Rectal smooth muscle tissue (tissue), 1 donor: ENCODE results near the gene FAM217A.

Experiments used
- H3K27ac ChIP-seq: one replicate; pipeline ENCODE4 v1.7.0; 2013; ENCODE audit warnings: low read depth, low read length, inconsistent platforms
- H3K27me3 ChIP-seq: one replicate; pipeline ENCODE4 v1.7.0; 2013; ENCODE audit warnings: low read length; ENCODE audit not compliant: control insufficient read depth, insufficient read depth
- H3K36me3 ChIP-seq: one replicate; pipeline ENCODE4 v1.7.0; 2013; ENCODE audit warnings: low read length; ENCODE audit not compliant: control insufficient read depth, insufficient read depth
- H3K4me1 ChIP-seq: one replicate; pipeline ENCODE4 v1.7.0; 2013; ENCODE audit warnings: low read length; ENCODE audit not compliant: control insufficient read depth, insufficient read depth
- H3K4me3 ChIP-seq: one replicate; pipeline ENCODE4 v1.7.0; 2013; ENCODE audit warnings: low read length
- H3K9ac ChIP-seq: one replicate; pipeline ENCODE4 v1.7.0; 2013; ENCODE audit warnings: low read length

The FAM217A gene

DNA sequence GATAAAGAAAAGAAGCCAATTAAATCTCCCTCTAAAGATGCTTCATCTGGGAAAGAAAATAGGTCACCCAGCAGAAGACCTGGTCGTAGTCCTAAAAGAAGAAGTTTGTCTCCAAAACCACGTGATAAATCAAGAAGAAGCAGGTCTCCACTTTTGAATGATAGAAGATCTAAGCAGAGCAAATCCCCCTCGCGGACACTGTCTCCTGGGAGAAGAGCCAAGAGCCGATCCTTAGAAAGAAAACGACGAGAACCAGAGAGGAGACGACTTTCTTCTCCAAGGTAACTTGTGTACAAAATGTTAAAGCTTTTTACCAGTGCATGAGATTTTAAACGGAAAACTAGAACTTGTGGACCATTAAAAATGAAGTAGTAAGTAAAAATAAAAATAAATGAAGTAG is 46.5 kb downstream of the FAM217A start:
- no peaks in the 10 kb centered on the region for H3K27me3 ChIP-seq
- H3K27ac ChIP-seq: no peak overlapping the region
- peaks cover 3% of the 10 kb centered on the region for H3K36me3 ChIP-seq
- H3K4me1 ChIP-seq: no peaks in the 10 kb centered on the region
- H3K9ac ChIP-seq: no peak overlapping the region
- no peak overlapping the region for H3K4me3 ChIP-seq

GRCh38 chr6:4031442-4031841 is 47.5 kb downstream of the FAM217A start:
- no peaks in the 10 kb centered on the region for H3K4me1 ChIP-seq
- H3K9ac ChIP-seq: no peak overlapping the region
- no peak overlapping the region for H3K4me3 ChIP-seq
- no peak overlapping the region for H3K27ac ChIP-seq
- H3K36me3 ChIP-seq: no peaks in the 10 kb centered on the region
- H3K27me3 ChIP-seq: no peaks in the 10 kb centered on the region

GRCh38 chr6:4030669-4031068 is 48.3 kb downstream of the FAM217A start:
- no peaks in the 10 kb centered on the region for H3K36me3 ChIP-seq
- H3K4me1 ChIP-seq: no peaks in the 10 kb centered on the region
- H3K4me3 ChIP-seq: no peak overlapping the region
- no peaks in the 10 kb centered on the region for H3K27me3 ChIP-seq
- H3K27ac ChIP-seq: no peak overlapping the region
- H3K9ac ChIP-seq: no peak overlapping the region

DNA sequence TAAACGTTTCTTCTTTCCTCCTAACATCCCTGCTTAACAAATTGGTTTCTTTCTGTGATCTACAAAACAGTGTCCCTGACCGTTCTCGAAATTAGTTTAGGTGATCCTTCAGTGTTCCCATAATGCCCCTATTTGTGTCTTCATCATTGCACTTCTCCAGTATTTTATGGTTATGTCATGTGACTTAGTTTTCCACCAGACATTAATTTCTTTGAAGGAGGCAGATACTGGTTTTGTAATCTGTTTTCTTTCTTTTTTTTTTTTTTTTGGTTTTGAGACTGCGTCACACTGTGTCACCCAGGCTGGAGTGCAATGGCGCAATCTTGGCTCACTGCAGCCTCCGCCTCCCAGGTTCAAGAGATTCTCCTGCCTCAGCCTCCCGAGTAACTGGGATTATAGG is 49.2 kb downstream of the FAM217A start:
- Histone ChIP-seq H3K4me1 (no peaks in the 10 kb centered on the region), H3K4me3 (no peak overlapping the region), H3K9ac (no peak overlapping the region), H3K36me3 (no peaks in the 10 kb centered on the region), H3K27ac (no peak overlapping the region), H3K27me3 (no peaks in the 10 kb centered on the region)

DNA sequence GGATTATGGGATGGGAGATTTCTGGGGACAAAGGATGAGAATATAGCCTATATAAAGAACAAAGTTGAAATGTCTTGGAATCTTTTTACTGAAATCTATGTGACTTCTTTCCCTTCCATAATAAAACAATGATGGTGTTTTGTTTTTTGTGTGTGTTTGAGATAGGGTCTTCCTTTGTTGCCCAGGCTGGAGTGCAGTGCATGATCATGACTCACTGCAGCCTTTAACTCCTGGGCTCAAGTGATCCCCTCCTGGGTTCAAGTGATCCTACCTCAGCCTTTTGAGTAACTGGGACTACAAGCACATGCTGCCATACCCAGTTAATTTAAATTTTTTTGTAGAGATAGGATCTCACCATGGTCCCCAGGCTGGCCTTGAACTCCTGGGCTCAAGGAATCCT is 50.9 kb downstream of the FAM217A start:
- H3K4me1 ChIP-seq: peaks cover 3% of the 10 kb centered on the region
- H3K9ac ChIP-seq: no peak overlapping the region
- H3K4me3 ChIP-seq: no peak overlapping the region
- H3K36me3 ChIP-seq: no peaks in the 10 kb centered on the region
- H3K27me3 ChIP-seq: no peaks in the 10 kb centered on the region
- no peak overlapping the region for H3K27ac ChIP-seq

DNA sequence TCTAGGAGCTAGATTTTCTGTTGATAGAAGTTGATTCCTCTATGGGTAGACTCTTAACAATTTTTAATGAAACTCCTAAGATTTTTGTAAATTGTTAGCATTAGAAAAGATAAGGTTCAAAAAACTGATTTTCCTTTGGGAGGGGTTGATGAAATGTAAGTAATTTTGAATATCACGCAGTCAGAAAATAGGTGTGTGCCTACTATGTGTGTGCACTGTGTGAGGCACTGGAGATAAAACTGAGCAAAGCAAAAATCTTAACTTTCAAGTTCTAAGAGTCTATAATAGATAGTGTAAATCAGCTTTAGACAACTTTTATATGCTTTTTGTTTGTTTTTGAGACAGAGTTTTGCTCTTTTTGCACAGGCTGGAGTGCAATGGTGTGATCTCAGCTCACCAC is 53.3 kb downstream of the FAM217A start:
- Histone ChIP-seq H3K36me3 (no peaks in the 10 kb centered on the region), H3K27ac (no peak overlapping the region), H3K4me3 (no peak overlapping the region), H3K4me1 (peaks cover 10% of the 10 kb centered on the region), H3K9ac (no peak overlapping the region), H3K27me3 (no peaks in the 10 kb centered on the region)

DNA sequence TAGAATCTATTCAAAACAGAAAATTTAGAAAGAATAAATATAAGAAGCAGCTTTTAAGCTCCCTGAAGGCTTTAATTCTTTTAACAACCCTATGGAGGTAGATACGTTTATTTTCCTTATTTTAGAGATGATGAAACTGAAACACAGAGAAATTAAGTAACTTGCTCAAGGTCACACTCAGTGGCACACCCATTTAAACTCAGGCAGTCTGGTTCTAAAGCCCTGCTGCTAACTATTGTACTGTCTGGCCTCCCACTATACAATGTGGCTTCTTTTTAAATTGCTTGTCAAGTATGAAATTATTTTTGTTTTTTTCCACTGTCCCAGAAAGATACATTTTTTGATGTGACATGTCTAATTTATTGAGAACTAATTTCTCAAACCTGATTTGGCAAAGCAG is 55.7 kb downstream of the FAM217A start:
- Histone ChIP-seq H3K4me3 (no peak overlapping the region), H3K27ac (no peak overlapping the region), H3K36me3 (no peaks in the 10 kb centered on the region), H3K27me3 (no peaks in the 10 kb centered on the region), H3K4me1 (peaks cover 10% of the 10 kb centered on the region), H3K9ac (no peak overlapping the region)

- peaks cover 16% of the 10 kb centered on the region for H3K4me1 ChIP-seq
- H3K36me3 ChIP-seq: no peaks in the 10 kb centered on the region
- peak overlapping the region; percentile 89 for H3K9ac ChIP-seq
- peak overlapping the region; percentile 96 for H3K4me3 ChIP-seq
- H3K27me3 ChIP-seq: no peaks in the 10 kb centered on the region
- H3K27ac ChIP-seq: peak overlapping the region; percentile 96
Observed at GRCh38 chr6:4021854-4022695, 56.9 kb downstream of the FAM217A start.

- Histone ChIP-seq H3K36me3 (no peaks in the 10 kb centered on the region), H3K9ac (peak overlapping the region; percentile 89), H3K27ac (peak overlapping the region; percentile 96), H3K4me1 (peaks cover 17% of the 10 kb centered on the region), H3K4me3 (peak overlapping the region; percentile 96), H3K27me3 (no peaks in the 10 kb centered on the region)
Observed at GRCh38 chr6:4021133-4021853, 57.6 kb downstream of the FAM217A start.

- Histone ChIP-seq H3K4me3 (peak overlapping the region; percentile 96), H3K4me1 (peaks cover 17% of the 10 kb centered on the region), H3K27ac (peak overlapping the region; percentile 96), H3K36me3 (no peaks in the 10 kb centered on the region), H3K27me3 (no peaks in the 10 kb centered on the region), H3K9ac (no peak overlapping the region)
Observed at GRCh38 chr6:4020822-4021132, 58.2 kb downstream of the FAM217A start.

GRCh38 chr6:4018924-4019236 is 60.1 kb downstream of the FAM217A start:
- Histone ChIP-seq H3K9ac (no peak overlapping the region), H3K27ac (peak overlapping the region; percentile 96), H3K27me3 (no peaks in the 10 kb centered on the region), H3K4me1 (peaks cover 17% of the 10 kb centered on the region), H3K4me3 (peak overlapping the region; percentile 91), H3K36me3 (no peaks in the 10 kb centered on the region)
